ENCODE measurements around the gene PSME1. TPM values are rescaled to one million over a fixed set of nuclear protein-coding genes. Genes with fewer than 3 reads are reported as not detected.
A peak's percentile ranks its signal among the peaks of the same experiment; 100 is the strongest.

Gene PSME1
- total RNA-seq, 2 experiments from 2014 or later: 498 to 547 TPM

DNA sequence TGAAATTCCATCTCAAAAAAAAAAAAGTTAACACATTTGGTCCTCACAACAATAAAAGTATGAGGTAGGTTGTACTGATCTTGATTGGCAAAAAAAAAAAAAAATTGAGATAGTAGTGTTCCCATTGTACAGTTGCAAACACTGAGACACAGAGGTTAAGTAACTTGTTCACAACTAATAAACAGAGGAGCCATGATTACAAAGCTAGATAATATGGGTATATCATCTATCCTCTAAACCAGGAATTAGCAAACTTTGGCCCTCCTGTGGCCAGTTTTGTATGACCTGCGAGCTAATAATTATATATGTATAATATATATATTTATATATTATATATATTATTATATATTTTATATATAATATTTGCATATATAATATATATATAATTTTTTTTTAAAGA lies 2.3 kb upstream of the PSME1 start:
- CTCF ChIA-PET: interaction anchor here (0.6 to 2.4 kb wide), 7 partner anchors 15 to 772 kb away, joined by 3 to 7 read pairs (median 3); partner anchors contain the start of genes DCAF11, IPO4 and NRL
- no peak for DNase-seq
- Mint-ChIP-seq H3K36me3 (ENCODE audit: low read depth) (peaks cover 21% of the 10 kb centered on the region), H3K27ac (no peak overlapping the region), H3K4me1 (peaks cover 46% of the 10 kb centered on the region), H3K9me3 (no peaks in the 10 kb centered on the region), H3K27me3 (no peaks in the 10 kb centered on the region), H3K4me3 (no peak overlapping the region)
- POLR2A ChIA-PET: interaction anchor here (0.7 kb wide), 1 partner anchor 578 kb away, joined by 8 read pairs; the partner anchor contains the start of gene THTPA

DNA sequence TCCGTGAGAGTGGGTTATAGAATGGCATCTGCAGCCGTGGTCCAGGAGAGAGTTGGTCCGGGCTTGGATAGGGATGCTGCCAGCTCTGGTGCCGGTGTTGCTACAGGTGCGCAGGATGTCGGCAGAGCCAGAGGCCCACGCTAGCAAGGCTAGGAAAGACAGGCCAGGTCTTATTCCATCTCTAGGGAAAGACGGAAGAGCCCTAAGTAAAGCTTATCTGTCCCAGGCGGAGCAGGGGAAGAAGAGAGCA lies 485 bp upstream of the PSME1 start:
- peak overlapping the region; percentile 91 for H3K27ac Mint-ChIP-seq
- peaks cover 37% of the 10 kb centered on the region for H3K36me3 Mint-ChIP-seq (ENCODE audit: low read depth)
- ChIA-PET CTCF (interaction anchor here (0.7 to 7.6 kb wide), 10 partner anchors 10 to 296 kb away, joined by 3 to 62 read pairs (median 3); partner anchors contain the start of genes DCAF11, IRF9, NRL and PSME2), POLR2A (interaction anchor here (0.8 to 1.2 kb wide), 4 partner anchors 11 to 43 kb away, joined by 3 to 7 read pairs (median 4); partner anchors contain the start of genes DCAF11, NRL, PSME2 and RNF31)
- no peaks in the 10 kb centered on the region for H3K9me3 Mint-ChIP-seq
- no peaks in the 10 kb centered on the region for H3K27me3 Mint-ChIP-seq
- H3K4me3 Mint-ChIP-seq: peak overlapping the region; percentile 84
- DNase-seq: no peak
- H3K4me1 Mint-ChIP-seq: peaks cover 58% of the 10 kb centered on the region

DNA sequence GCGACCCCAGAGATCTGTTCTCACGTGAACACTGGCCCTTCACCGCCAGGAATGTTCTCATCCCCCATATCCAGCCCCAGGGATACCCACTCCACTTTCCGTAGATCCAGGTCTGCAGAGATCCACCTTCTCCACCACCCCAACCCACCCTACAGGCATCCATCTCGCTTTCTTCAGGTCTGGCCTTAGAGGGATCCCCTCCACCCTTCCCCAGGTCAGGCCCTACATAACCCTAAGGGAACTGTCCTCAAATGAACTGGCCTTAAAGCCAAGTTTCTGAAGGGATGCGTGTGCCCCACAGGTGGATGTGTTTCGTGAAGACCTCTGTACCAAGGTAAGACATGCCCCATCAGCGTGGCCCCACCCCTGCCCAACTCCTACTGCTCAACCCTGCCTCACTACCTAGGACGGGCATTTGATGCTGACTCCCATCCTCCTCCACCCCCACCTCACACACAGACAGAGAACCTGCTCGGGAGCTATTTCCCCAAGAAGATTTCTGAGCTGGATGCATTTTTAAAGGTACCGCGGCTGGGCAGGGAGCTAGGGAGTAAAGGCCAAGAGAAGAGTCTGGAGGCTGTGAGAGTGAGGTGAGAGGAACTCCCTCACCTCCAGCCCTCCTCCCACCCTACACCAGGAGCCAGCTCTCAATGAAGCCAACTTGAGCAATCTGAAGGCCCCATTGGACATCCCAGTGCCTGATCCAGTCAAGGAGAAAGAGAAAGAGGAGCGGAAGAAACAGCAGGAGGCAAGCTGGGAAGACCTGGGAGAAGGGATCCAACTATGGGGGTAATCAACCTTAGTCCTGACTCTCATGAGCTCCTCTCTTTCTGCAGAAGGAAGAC lies 912 bp downstream of the PSME1 start:
- CTCF ChIA-PET: interaction anchor here (0.5 to 7.6 kb wide), 13 partner anchors 10 to 196 kb away, joined by 3 to 62 read pairs (median 5); partner anchors contain the start of genes DCAF11, IRF9, NRL and PSME2
- DNase-seq: no peak
- Mint-ChIP-seq H3K4me3 (peak overlapping the region; percentile 94), H3K4me1 (peaks cover 53% of the 10 kb centered on the region), H3K9me3 (no peaks in the 10 kb centered on the region), H3K27ac (peak overlapping the region; percentile 93), H3K36me3 (ENCODE audit: low read depth) (peaks cover 43% of the 10 kb centered on the region), H3K27me3 (no peaks in the 10 kb centered on the region)
- POLR2A ChIA-PET: interaction anchor here (0.7 to 1.8 kb wide), 5 partner anchors 10 to 45 kb away, joined by 3 to 8 read pairs (median 6); partner anchors contain the start of genes DCAF11, IRF9, NRL and PSME2

DNA sequence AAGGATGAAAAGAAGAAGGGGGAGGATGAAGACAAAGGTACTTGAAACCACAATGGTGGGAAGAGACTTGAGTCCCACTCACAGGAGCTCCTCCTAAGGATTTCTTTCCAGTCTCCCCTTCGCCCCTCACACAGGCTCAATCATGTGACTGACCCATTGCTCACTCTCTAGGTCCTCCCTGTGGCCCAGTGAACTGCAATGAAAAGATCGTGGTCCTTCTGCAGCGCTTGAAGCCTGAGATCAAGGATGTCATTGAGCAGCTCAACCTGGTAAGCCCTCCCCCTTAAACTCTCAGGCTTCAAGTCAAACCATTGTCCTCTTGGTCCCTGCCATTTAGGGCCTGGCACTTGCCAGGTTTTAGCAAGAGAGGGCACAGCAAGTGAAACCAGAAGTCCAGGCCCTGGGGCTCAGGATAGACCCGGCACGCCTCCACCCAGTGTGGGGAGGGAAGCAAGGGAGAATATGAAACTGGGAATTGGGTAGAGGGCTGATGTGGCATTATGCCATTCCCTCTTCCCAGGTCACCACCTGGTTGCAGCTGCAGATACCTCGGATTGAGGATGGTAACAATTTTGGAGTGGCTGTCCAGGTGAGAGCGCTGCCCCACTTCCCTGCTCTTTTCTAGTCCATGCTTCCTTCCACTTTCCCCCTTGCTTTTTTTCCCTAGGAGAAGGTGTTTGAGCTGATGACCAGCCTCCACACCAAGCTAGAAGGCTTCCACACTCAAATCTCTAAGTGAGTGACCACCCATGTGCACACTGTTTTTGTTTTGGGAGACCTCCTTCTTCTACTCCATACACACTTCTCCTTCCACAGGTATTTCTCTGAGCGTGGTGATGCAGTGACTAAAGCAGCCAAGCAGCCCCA lies 1.8 kb downstream of the PSME1 start:
- CTCF ChIA-PET: interaction anchor here (0.5 to 7.6 kb wide), 14 partner anchors 10 to 193 kb away, joined by 3 to 62 read pairs (median 4); partner anchors contain the start of genes DCAF11, IRF9, NRL and PSME2
- POLR2A ChIA-PET: interaction anchor here (1.7 to 1.8 kb wide), 2 partner anchors 9 to 23 kb away, joined by 6 to 8 read pairs; partner anchors contain the start of genes IRF9, PSME2 and RNF31
- no peak for DNase-seq
- Mint-ChIP-seq H3K4me3 (peak overlapping the region; percentile 94), H3K36me3 (ENCODE audit: low read depth) (peaks cover 47% of the 10 kb centered on the region), H3K9me3 (no peaks in the 10 kb centered on the region), H3K4me1 (peaks cover 50% of the 10 kb centered on the region), H3K27me3 (no peaks in the 10 kb centered on the region), H3K27ac (peak overlapping the region; percentile 93)

DNA sequence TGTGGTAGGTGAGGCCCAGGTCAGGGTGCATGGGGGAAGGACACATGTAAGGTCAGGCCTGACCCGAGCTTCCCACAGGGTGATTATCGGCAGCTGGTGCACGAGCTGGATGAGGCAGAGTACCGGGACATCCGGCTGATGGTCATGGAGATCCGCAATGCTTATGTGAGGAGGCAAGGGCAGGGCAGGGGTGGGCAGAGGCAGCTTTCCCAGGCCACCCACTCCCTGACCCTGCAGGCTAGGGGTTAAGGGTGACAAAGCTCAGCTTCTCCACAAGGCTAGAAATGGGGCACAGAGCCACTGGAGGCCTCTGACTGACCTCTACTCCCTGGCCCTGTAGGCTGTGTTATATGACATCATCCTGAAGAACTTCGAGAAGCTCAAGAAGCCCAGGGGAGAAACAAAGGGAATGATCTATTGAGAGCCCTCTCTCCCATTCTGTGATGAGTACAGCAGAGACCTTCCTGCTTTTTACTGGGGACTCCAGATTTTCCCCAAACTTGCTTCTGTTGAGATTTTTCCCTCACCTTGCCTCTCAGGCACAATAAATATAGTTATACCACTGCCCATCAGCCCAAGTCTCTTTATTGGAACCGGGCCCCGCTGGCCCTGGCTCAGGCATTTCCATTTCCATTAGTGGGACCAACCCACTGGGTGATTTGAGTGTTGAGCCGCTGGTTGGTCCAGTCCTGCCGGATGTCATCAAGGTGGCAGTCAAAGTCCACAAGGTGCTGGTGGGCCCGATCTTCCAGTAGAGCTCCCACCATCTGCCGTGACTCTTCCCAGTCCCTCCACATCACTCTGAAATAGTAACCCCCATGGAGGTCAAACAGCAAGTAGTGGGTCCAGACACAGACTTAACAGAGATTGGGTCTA lies 2.6 kb downstream of the PSME1 start:
- Mint-ChIP-seq H3K27me3 (no peaks in the 10 kb centered on the region), H3K9me3 (no peaks in the 10 kb centered on the region), H3K4me1 (peaks cover 54% of the 10 kb centered on the region), H3K27ac (peak overlapping the region; percentile 43), H3K4me3 (peak overlapping the region; percentile 98), H3K36me3 (ENCODE audit: low read depth) (peaks cover 56% of the 10 kb centered on the region)
- ChIA-PET POLR2A (interaction anchor here (1.8 kb wide), 1 partner anchor 8 kb away, joined by 8 read pairs; the partner anchor contains the start of genes PSME2 and RNF31), CTCF (interaction anchor here (0.7 to 7.6 kb wide), 7 partner anchors 9 to 77 kb away, joined by 3 to 62 read pairs (median 4); partner anchors contain the start of genes DCAF11, IRF9, MDP1 and NRL)
- DNase-seq: no peak

DNA sequence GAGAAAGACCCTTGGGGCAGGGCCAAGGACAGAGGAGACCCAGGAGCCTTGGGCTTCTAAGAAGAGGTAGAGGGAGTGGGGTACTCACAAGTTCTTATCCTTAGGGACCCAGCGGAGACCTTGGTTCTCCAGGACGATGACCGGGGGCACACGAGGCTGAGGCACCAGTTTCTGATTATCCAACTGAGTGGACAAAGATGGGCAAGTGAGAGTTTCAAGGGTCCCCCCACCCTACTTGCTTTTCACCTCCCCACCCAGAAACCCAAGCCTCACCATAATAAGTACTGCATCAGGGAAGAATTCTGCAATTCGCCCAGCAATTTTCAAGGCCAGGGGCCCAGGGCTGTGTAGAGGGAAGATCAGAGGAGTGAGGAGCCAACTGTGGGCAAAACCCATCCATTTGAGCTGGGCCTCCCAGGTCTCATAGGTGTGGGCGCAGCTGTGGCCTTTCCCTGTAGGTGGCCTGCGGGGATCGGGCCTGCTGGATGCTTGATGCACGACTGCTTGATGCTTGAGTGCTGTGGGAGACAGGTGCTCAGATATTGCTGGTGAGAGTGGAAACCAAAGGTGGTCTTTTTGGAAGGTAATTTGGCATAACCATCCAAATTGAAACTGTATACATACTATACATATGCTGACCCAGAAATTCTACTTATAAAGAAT lies 3.4 kb downstream of the PSME1 start:
- peaks cover 63% of the 10 kb centered on the region for H3K36me3 Mint-ChIP-seq (ENCODE audit: low read depth)
- peaks cover 62% of the 10 kb centered on the region for H3K4me1 Mint-ChIP-seq
- CTCF ChIA-PET: interaction anchor here (0.6 to 7.6 kb wide), 4 partner anchors 22 to 103 kb away, joined by 3 to 62 read pairs (median 4); partner anchors contain the start of genes DCAF11, IRF9, MDP1 and NRL
- DNase-seq: peak; percentile 35
- peak overlapping the region; percentile 78 for H3K27ac Mint-ChIP-seq
- H3K4me3 Mint-ChIP-seq: peak overlapping the region; percentile 98
- POLR2A ChIA-PET: no interaction called here
- no peaks in the 10 kb centered on the region for H3K27me3 Mint-ChIP-seq
- no peaks in the 10 kb centered on the region for H3K9me3 Mint-ChIP-seq

DNA sequence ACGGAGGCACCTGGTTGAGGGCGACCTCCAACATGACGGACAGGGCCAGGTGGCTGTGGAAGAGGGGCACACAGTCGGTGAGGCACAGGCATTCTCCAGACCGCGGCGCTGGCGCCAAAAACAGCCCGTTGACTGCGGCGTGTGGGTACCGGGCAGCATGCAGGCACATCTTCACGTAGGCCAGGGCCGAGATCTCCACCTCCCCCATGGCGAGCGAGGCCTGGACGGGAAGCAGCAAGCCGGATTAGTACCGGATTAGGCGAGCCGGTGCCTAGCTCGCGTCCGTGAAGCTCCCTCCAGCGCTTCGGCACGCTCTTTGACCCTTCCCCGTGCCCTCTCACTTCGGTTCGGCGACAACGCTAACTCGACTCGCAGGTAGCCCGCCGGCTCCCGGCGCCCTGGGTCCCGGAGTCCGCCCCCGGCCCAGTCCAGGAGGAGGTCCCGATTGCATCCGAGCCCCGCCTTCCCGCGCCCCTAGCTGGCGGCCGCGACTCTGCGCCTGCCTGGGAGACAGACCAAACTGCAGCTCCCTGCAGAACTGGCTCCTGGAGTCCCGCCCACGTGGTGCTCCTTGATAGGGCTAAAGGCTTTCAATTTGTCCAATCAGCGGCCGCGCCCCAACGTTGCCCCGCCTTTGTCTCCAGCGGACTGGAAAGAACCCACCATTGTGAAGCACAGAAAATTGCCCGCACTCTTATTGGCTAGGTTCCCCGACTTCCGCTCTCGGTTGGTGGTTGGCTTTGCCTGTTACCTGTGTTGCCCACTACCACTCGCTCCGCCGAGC lies 5.3 kb downstream of the PSME1 start, which contains the start of gene EMC9:
Gene EMC9, minus strand, starts transcription at position 495 of the 784 bp plus-strand sequence. Its CDS starts 287 bp downstream, at position 208.
- Mint-ChIP-seq H3K27me3 (no peaks in the 10 kb centered on the region), H3K36me3 (ENCODE audit: low read depth) (peaks cover 82% of the 10 kb centered on the region), H3K27ac (peak within 1 kb of the TSS; percentile 89), H3K4me3 (peak within 1 kb of the TSS; percentile 98), H3K4me1 (peaks cover 72% of the 10 kb centered on the region), H3K9me3 (no peaks in the 10 kb centered on the region)
- DNase-seq: peak; percentile 100
- ChIA-PET POLR2A (interaction anchor here (0.6 to 1.5 kb wide), 6 partner anchors 20 to 123 kb away, joined by 3 to 6 read pairs (median 5); partner anchors contain the start of genes IPO4 and IRF9), CTCF (interaction anchor here (0.6 to 7.6 kb wide), 11 partner anchors 9 to 290 kb away, joined by 3 to 62 read pairs (median 4); partner anchors contain the start of genes DCAF11, IRF9, MDP1 and NRL)

DNA sequence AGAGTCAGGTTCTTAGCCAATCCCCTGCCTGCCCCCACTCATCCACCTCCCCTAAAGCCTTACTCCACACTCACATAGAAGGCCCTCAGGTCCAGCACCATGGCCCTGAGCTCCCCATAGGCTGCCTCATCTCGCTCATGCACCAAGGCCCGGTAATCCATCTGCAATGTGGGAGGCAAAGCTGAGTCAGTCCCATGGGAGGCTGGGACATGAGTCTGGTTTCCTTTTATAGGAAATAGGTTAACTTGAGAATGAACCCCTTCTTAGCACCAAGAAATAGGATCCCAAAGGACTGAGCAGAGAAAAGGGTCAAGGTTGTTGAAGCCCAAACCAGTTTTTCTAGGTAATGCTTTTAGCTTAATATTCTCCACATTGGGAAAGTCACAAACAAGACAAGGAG lies 7.5 kb downstream of the PSME1 start:
- no peak for DNase-seq
- ChIA-PET POLR2A (no interaction called here), CTCF (interaction anchor here (1.3 to 2.3 kb wide), 2 partner anchors 18 to 164 kb away, joined by 4 to 14 read pairs; partner anchors contain the start of genes CIDEB and IRF9)
- Mint-ChIP-seq H3K9me3 (no peaks in the 10 kb centered on the region), H3K4me3 (no peak overlapping the region), H3K4me1 (peaks cover 62% of the 10 kb centered on the region), H3K36me3 (ENCODE audit: low read depth) (peaks cover 73% of the 10 kb centered on the region), H3K27ac (peak overlapping the region; percentile 74), H3K27me3 (no peaks in the 10 kb centered on the region)

DNA sequence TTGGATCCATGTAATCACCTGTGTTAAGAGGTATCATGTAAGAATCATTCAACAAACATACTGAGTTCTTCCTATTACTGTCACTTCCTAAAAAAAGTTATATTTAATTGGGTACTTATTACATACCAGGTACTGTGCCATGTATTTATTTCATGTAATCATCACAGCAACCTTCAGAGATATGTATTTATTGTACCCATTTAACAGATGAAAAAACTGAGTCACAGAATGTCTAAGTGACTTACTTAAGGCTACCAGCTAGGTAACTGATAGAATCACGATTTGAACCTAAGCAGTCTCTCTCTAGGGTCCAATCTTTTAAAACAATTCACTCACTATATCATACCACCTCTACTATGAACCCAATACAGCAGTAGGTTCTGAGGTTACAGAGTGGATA lies 8.5 kb downstream of the PSME1 start:
- Mint-ChIP-seq H3K27ac (peak overlapping the region; percentile 56), H3K27me3 (no peaks in the 10 kb centered on the region), H3K36me3 (ENCODE audit: low read depth) (peaks cover 72% of the 10 kb centered on the region), H3K4me3 (peak overlapping the region; percentile 100), H3K9me3 (no peaks in the 10 kb centered on the region), H3K4me1 (peaks cover 62% of the 10 kb centered on the region)
- POLR2A ChIA-PET: no interaction called here
- no peak for DNase-seq
- CTCF ChIA-PET: interaction anchor here (2.3 kb wide), 1 partner anchor 17 kb away, joined by 14 read pairs; the partner anchor contains the start of gene IRF9

DNA sequence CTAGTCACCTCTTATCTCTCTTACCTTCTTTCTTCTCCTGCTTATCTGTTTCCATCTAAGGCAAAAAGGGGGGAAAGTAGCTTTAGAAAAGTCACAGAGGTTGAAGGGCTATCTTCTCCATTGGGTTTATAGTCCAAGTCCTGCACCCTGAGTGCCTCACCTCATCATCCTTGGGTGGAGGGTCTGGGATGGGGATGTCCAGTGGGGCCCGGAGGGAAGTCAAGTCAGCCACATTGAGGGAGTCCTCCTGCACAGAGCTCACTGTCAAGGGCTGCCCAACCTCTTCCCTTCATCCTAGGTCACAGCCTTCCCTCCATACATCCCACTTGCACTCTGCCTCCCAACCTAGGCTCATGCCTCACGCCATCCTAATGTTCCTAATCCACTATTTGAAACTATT lies 9.2 kb downstream of the PSME1 start:
- ChIA-PET CTCF (interaction anchor here (1.0 to 4.6 kb wide), 4 partner anchors 9 to 27 kb away, joined by 3 to 69 read pairs (median 4); partner anchors contain the start of genes IRF9 and PSME1), POLR2A (interaction anchor here (3.6 kb wide), 1 partner anchor 15 kb away, joined by 25 read pairs; the partner anchor contains the start of gene IRF9)
- peak overlapping the region; percentile 99 for H3K27ac Mint-ChIP-seq
- H3K9me3 Mint-ChIP-seq: no peaks in the 10 kb centered on the region
- no peaks in the 10 kb centered on the region for H3K27me3 Mint-ChIP-seq
- peaks cover 63% of the 10 kb centered on the region for H3K4me1 Mint-ChIP-seq
- no peak for DNase-seq
- H3K4me3 Mint-ChIP-seq: peak overlapping the region; percentile 100
- H3K36me3 Mint-ChIP-seq (ENCODE audit: low read depth): peaks cover 72% of the 10 kb centered on the region
